Measurements from ENCODE around the gene CIAO3.

CIAO3 gene

GRCh38 chr16:687499-687898 is 53.3 kb downstream of the CIAO3 start:
- DNase-seq = no peak

GRCh38 chr16:686459-687260 is 54.1 kb downstream of the CIAO3 start:
- no peak for DNase-seq

- peak; percentile 55 to 75 for DNase-seq
Measured at GRCh38 chr16:685967-686366, 54.8 kb downstream of the CIAO3 start.

DNA sequence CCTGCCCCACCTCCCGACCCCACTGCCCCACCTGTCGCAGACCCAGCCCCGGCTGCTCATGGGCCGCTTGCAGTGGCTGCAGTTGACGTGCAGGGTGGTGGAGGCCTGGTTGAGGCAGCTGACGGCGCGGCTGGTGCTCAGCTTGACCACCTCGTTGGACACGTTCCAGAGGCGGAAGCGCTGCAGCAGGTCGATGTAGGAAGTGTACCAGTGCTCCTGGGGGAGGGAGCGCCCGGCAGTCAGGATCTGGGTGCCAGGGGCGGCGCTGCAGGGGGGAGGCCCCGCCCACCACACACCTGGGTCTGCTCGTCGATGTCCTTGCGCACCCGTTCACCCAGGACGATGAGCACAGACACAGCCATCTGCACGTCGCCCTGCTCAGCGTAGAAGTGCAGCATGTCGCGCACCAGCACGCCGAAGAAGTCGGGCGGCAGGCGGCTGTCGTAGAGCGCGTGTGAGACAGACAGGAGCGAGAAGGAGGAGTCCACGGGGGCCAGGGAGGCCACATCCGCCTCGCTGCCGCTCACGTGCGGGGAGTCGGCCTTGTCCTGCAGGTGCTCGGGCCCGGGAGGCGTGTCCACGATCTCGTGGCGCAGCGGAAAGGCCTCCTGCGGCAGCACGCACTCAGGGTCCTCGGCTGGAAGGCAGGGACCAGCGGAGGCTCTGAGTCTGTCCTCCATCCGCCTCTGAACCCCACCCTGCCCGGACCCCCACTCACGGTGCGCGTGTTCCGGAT is 55.7 kb downstream of the CIAO3 start:
- DNase-seq = peak; percentile 89 to 94

- DNase-seq = peak; percentile 96 to 97
Measured at GRCh38 chr16:684071-684794, 56.6 kb downstream of the CIAO3 start, which contains the start of gene JMJD8. JMJD8 (minus strand) TSS chr16:684334; CDS start chr16:684319, 15 bp downstream.

GRCh38 chr16:683396-684070 is 57.3 kb downstream of the CIAO3 start:
- no peak for DNase-seq

GRCh38 chr16:682493-683395 is 58.1 kb downstream of the CIAO3 start:
- no peak for DNase-seq

DNA sequence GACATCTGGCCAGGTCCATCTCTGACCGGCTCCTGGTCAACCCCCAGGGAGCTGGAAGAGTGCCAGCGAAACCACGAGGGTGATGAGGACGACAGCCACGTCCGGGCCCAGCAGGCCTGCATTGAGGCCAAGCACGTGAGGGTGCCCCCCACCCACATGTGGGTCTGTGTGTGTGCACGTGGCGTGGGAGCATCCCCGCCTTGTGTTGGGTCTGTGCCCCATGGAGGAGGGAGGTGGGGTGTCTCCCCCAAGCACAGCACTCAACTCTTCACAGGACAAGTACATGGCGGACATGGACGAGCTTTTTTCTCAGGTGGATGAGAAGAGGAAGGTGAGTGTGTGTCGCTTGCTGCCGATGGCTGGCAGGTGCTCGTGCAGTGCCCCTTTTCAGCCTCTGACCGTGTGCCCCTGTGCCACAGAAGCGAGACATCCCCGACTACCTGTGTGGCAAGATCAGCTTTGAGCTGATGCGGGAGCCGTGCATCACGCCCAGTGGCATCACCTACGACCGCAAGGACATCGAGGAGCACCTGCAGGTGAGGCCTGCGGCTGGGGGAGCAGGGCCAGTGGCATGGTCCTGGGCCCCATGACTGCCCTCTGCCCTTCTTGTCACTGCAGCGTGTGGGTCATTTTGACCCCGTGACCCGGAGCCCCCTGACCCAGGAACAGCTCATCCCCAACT is 58.9 kb downstream of the CIAO3 start:
- DNase-seq = no peak

- DNase-seq = peak in 1 of 2 experiments; percentile 38
Measured at GRCh38 chr16:680967-681745, 59.6 kb downstream of the CIAO3 start.

GRCh38 chr16:680625-680945 is 60.2 kb downstream of the CIAO3 start:
- DNase-seq = no peak

GRCh38 chr16:679814-680624 is 60.8 kb downstream of the CIAO3 start, which contains the start of gene STUB1:
STUB1 (plus strand) TSS chr16:680410; CDS start chr16:680526, 116 bp downstream.
- DNase-seq = peak; percentile 75 to 85

Measured in NCI-H2081 (cell line).